Left hindlimb (tissue), 1 donor: ENCODE results near the gene MCC.

Experiments
- DNase-seq: peaks from one replicate; pipeline ENCODE4 v3.0.0-alpha.2; 2018

Gene MCC

DNA sequence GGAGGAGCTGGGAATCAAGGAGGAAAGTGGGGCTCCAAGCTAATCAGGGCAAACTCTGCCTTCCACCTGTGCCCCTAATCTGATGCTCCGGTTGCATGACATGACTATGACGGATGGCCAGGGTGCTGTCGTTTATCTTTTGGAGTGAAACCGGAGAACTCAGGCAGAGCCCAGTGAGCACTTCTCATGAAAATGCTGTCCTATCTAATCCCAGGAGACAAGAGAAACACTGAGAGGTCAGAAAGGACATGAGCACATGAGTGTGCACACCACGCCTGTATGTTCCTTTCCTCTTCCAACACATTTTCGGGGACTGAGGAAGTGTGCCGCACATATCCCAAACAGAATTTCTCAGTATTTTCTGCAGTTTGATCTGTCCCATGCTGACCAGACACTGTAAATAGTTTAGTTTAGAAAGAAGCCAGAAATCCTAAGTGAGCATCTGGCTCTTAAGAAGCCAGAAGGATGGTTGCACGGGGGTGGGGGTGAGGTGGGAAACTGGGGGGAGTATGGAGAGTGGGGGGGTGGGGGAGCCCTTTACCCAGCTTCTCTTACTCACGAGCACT, 270.6 kb downstream of the MCC start:
- DNase-seq, result no peak

DNA sequence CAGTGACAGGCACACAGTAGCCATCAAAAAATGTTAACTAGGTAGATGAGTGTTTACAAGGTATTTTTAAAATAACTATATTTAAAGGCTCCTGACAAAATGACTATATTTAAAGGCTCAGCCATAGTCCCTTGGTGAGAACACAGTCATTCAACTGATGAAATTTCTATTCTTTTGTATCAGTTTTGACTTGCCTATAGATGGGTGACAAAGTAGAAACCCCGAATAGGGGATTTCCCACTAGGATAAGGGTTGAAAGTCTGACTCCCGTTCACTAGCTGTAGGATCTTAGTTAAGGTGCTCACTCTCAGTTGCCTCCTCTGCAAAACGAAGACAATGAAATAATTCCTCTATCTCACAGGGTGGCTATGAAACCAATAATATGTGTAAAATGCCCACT, 271.7 kb downstream of the MCC start:
- DNase-seq, result no peak

DNA sequence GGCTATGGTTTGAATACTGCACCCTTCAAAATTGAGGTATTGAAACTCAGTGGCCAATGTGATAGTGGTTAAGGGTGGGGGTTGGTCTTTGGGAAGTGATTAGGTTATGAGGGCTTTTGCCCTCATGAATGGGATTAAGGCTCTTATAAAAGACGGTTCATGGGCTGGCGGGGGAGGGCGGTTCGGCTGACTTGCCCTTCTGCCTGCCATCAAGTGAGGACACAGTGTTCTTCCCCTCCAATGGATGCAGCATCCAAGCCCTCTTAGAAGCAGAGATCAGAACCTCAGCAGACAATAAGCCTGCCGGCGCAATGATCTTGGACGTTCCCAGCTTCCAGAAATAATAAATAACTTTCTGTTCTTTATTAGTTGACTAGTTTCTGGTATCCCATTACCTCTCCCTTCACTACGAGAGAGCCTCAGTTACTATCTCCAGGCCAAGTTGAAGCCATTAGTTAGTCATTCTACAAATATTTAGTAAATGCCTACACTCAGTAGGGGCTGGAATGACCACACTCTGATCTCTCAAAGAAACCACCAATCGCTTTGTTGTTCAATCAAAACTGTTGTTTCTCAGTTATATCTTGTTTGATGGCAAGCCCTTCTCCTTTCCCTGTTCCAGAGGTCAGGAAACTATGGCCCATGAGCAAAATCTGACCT, 272.7 kb downstream of the MCC start:
- no peak for DNase-seq

DNA sequence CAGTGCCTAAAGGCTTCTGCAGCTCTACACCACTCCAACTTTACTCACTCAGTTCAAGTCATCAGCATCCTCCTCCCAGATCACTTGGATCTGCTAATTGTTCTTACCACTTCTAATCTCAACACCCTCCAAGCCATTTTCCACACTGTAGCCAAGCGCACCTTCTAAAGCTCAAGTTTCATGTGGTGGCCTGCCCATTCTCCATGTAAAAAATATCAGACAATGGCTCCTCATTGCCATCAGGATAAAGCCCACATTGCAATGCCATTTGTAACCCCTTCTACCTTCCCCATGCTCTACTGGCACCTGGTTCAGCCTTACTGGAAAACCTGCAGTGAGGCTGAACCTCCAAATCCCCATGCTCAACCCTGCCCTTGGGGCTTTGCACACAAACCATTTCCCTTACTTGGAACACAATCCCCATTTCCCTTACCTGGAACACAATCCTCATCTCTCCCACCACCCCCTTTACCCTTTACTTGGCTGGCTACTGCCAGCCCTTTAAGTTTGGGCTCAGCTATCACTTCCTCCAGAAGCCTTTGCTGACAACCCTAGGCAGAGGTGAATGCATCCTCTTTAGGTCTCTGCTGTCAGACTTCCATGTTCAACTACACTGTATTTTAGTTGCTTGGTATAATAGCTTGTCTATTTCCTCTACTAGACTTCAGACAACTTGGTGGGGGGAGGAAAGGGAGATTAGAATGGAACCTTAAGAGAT, 273.5 kb downstream of the MCC start:
- DNase-seq, result no peak

DNA sequence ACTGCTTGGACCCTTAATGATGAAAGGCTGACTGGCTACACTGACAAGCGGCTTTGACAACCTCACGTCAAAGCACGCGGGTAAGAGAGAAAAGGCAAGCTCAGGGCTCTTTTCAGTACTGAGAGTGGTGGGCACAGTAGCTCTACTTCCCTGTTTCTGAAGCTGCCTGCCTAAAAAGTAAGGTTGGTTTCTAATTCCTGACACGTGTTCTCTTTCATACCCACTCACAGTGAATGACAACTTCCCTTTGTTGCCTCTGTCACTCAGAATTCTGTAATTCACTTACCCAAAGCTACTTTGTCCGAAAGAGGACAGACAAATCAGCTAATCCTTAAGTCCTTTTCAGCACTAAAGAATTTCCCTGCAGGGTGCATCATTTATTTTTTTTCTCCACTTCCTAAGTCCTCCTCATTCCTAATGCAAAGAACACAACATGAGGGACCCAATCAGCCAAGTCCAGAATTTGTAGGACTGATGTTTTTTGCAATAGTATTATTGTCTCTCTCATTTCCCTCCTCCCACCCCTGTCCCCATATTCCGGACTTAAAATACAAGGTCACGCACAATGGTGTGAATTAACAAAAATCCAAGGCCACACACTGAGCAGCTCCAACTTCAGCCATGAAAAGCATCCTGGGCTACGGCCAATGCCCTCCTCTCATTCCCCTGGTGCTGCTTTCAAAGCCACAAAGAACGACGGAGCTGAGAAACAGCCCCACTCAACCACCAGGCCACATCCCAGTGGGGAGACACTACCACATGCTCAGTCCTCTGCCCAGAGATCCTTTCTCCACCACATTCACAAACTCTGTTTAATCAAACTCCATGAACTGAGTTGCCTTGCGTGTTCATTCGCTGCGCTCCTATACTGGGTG, 274.5 kb downstream of the MCC start:
- DNase-seq, result no peak

DNA sequence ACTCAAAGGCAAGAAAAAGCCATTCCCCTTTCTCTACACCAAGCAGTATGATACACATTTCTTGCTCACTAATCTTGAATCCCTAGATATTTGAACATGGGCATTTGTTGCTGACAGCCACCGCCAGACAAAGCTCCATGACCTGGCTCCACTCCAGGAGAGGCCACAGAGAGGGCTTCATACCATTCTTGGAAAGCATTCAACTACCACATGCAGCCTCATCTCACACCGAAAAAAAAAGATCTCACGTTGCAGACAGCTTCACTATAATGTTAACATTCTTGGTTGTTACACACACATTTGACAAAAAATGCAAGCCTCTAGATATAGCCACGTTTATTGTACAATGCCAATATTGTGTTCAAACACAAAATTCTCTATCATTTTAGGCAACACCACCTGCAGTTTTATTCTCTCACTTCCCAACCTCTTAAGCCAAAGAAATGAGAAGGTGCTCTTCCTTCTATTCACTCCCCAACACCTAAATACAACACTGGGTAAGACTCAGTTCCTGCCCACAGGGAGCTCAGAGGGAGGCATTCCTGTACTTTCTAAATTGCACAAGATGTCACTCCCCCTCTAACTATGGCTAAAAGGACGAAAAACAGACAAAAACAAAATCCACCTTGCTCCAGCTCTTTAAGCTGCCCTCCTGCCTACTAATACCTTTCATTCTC, 275.9 kb downstream of the MCC start:
- DNase-seq, result peak; percentile 69

DNA sequence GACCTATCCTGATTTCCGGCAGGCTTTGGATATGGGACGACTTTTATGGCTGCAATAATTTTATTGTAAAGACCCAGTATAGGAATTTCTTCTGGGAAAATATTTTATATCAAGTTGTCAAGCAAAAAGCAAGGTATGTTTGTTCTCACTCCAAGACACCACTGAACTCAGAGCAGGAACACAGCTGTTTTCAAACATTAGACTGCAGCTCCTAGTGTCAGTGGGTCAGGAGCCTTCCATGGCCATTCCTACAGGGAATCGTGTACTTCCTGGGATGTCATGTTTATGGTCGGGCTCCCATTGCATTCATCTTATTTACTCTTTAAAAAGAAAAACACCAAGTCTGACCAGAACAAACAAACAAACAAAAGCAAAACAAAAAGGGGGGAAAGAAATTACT, 278.8 kb downstream of the MCC start:
- no peak for DNase-seq

DNA sequence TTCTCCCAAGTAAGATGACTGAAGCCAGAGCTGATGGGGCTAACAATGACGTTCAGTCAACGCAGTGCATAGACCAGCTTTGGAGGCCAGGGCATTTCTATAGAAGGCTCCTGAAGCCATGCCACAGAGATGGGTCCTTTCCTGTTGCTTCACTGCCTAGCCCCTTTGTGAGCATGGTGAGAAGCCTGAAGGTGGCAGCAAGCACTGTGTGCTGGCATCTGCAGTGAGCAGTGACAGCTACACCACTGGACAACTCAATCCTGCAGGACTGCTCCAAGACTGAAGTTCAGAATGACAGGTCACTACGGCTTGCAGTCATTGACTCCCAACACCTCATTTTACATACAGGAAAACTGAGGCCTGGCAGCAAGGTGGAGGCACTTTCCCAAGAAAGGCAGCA, 282.4 kb downstream of the MCC start:
- no peak for DNase-seq

DNA sequence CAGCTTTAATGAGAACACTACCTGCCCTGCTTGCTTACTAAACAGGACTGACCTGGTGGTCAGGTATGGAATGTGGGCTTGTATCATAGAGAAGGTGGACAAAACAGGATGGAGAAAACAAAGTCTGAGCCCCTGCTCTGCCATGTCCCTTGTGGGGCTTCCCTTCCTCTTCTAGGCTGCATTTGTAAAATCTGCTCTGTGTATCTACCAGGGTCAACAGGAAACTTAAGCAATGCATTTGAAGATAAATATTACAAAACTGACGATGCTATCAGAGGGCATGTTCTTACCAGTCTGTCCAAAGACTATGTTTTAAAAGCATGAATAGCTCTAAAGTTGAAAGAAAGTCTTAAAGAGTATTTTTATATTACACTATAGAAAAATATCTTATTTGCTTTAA, 282.9 kb downstream of the MCC start:
- no peak for DNase-seq

DNA sequence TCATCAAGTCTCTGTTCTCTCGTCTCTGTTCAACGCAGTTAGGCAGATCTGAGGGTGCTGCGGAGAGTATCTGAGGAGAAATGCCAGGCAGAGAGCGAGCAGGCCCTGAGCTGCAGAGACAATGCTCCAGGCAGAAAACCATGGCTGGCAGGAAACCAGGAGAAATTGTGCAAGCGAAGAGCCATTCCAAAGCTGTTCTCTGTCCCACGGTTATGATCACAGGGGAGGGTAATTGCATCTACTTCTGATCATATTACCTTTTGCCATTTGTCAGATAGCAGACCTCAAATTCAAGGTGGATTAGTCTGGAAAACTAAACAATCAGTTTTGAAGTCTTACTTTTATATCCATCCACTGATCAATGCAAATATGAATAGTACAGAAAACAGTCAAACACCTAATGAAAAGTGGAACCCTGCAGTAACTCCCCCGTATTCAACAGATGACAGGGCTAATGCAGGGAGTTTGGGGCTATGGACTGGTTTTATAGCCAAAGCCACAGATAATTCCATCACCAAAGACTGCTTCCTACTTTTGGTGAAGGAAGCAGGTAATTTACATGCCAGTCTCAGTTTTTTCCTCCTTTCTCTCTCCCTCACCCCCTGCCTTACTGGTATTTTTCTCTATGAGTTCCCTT, 283.6 kb downstream of the MCC start:
- no peak for DNase-seq

DNA sequence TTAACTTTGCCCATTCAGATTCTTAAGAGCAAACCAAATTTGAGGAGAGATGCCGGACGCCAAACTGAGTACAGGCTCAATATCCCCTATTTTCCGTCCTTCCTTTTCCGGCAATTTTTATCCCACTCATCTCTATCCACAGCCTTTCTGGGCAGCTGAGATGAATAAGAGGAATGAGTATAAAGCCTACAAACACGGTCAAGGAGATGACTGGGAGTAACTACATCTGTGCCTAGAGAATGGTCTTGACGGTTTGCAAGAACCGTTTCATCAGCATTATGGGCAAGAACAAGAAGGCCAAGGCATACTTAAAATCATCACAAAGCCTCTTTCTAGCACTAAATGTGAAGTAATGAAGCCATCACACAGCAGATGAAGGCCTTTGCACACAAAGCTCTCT, 284.3 kb downstream of the MCC start:
- no peak for DNase-seq

DNA sequence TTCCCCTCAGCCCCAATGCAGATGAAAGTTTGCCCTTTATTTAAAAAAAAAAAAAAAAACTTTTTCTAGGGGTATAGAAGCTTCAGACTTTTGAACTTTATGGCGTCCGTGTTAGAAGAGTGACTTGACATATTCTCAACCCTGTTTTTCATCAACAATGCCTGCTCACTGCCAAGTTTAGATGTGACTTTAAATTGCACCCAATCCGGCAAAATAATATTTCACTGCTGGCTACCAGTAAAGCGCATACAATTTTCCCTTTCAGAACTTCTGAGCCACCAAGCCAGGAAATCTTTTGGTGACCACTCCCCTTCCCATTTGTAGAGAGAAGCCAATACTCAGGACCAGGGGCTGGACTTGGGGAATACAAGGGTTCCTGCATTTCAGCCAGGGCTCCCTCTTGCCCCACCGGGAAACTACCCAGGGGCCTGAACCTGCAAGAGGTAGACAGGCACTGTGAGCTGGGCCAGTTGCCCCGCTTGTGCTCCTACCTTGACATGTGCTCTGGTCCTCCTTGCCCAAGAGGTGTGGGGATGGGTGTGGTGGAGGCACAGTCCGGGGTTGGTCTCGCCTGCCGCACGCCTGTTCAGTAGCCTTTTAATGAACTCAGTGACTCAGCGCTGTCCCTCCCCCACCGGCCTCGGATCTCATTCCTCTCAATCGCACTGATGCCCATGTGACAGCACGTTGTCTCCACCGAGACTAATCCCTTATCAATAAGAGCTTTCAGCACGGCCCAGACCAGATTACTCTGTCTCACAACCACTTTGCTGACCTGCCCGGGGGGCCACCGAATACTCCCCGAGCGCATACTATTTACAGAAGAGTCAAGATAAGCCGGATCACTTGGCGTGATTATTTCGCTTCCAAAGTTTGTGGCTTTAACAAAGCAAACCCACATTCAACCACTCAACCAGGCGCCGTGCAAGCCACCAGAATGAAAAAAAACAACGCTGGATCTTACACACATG, 285.2 kb downstream of the MCC start:
- DNase-seq, result no peak

DNA sequence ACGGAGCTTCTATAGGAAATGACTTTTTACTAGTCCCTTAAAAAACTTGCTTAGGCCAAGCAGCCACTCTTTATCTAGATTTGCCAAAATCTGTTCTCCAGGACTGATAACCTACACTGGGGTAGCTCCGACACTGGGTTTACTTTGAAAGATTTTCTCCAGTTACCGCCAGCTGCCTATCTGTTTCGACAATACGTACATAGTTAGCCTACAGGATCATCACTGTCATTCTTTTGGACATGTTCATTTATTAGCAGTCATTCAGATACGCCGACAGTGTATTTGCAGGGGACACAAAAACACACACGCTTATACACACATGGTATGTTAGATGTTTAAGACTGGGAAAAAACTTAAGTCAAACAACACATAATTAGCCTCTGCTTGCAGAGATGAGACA, 286.0 kb downstream of the MCC start:
- no peak for DNase-seq

DNA sequence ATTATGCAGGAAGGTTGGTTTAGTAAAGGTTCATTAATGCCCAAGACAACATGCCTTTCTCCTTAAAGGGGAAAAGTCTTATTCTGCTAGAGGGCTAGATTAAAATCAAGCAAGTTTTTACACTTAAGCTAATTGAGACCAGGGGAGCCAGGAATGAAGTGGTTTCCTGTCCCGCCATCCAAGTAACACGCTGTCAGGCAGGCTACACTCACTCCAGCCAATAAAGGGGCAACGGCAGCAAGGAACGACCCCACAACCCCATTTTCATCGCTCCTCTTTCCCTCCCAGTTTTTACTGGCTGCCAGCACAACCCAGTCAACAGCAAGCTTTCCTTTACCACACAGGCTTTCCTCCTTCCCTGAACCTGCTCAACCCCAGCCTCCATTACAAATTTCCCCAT, 286.5 kb downstream of the MCC start:
- no peak for DNase-seq

DNA sequence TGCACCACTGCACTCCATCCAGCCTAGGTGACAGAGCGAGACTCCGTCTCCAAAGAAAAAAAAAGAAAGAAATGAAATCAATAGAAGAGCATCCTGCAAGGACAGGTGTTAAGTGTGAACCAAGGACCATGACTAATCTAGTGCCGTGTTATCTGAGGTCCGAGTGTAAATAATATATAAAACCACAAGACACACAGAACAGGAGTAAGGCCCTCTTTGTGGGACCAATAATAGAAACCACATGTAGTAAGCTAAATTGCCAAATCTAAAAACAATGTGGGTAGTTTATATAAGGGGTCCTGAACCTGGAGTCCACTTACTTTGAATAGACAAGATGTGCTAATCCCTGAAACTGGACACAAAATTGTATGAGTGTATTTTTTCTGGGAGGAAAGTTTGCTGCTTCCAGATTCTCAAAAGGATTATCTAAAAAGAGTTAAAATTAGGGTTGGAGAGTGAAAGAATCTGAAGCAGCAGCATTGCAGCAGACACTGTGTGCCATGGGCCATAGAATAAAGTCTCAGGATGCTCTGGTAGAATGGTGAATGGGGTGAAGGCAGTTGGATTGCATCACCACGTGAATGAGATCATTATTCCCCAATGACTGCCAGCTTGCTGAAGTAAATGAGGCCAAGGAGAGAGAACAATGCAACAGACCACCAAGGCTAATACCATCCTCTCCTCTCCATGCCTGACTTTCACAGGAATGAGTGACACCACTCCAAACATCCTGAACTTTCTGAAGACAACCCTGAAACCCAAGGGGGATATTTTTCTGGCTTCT, 288.9 kb downstream of the MCC start:
- DNase-seq, result no peak

DNA sequence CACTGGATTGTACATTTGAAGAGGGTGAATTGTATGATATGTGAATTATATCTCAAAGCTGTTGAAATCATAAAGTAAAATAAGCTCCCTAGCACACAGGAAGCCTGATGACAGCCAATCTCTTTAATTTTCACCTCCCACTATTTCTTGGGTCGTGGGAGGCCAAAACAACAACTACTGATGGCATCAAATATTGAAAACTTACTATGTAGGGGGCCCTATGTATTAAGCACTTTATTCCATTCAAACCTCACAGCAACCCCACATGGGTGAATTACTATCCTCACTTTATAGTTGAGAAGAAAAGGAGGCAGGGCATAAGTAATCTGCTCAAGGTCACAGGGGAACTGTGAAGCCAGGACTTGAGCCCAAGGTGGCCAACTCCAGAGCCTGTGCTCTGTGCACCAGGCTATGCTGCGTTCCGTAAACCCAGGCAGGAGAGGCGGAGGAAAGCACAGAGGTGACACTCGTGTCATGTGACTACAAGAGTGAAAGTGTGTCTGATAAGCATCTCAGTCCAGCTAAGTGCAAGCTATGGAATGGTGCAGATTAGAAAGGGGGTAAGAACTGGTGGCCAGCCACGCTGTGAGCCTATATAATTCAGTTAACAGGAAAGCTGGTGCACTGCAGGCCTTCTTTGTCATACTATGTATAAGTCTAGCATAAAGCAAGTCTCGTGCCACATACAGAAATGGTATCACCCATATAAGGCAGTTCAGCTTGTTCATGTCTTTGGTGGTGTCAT, 290.6 kb downstream of the MCC start:
- no peak for DNase-seq

DNA sequence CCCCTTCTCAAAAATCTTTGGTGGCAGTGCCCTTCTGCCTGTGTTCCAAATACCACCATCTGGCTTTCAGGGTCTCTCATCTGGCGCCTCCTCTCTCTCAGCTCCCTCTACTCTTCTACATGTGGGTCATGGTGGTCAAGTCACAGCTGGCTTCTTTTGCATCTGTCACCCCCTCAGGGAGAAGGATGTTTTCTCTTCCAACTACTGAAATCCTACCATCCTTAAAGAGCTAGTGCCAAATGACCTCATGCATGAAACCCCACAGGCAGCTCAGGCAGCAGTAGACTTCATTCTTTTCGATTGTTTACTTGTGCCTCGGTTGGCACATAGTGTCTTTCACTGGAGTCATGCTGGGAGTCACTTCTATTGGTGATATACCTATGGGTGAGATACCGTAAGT, 292.5 kb downstream of the MCC start:
- no peak for DNase-seq

DNA sequence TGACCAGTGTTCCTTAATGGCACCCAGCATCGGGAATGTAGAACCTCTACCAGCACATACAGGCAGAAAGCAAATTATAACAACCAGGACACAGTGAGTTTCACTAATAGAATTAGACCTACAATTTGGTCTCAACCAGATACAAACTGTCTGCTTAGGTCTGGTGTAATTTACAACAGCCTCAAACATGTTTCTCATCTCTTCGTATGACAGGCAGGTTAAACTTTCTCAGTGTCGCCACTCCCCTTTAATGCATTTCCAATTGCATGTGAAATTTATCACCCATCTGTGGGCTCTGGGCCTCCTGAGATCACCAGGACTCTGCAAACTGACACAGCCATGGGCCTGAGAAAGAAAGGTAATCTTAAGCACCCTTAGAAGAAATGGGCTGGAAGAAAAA, 293.0 kb downstream of the MCC start:
- DNase-seq, result no peak

DNA sequence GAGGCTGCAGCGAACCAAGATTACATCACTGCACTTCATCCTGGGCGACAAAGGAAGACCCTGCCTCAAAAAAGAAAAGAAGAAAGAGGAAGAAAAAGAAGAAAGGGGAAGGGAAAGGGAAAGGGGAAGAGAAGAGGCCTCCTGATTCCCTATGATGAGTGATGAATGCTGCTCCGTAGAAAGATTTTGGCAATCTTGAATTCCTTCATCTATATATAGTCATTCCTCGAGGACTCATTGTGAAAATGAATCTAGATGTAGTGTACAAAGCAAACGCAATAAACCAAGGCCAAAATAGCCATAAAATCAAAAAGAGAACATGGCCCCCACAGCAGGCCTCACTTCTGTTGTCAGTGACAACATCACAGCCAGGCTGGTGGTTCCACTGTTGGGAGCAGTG, 293.7 kb downstream of the MCC start:
- no peak for DNase-seq

DNA sequence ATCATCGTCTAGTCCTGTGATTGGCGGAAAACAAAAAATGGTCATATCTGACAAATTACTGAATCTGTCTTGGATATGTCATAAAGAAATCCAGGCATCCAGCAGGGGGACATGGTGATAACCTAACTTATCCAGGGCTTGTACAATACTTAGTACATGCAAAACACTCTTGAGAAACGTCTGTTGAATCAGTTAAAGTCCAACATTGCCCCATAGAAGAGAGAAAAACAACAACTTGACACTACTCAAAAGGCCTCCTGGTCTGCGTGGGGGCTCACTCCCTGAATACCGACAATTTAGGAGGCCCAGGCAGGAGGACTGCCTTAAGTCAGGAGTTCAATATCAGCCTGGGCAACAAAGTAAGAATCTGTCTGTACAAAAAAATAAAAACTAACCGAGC, 294.1 kb downstream of the MCC start:
- DNase-seq, result no peak
